Activated naive CD8-positive, alpha-beta T cell treated with anti-CD3 and anti-CD28 coated beads, Interleukin-2, amount 10 ng/mL, durations not matched to agents 7 days and 5 days (primary cell): Measurements from ENCODE around the gene AGXT. TPM values are rescaled to one million over a fixed set of nuclear protein-coding genes. Genes with fewer than 3 reads are reported as not detected.
A peak's percentile ranks its signal among the peaks of the same experiment; 100 is the strongest.

Experiments used
- ATAC-seq: fragments of 150-1000 bp; cut with Tn5 transposase; one replicate; pipeline ENCODE4 v1.10.0; 2021; ENCODE audit warnings: low read depth, moderate library complexity
- POLR2A ChIA-PET: fragments of 350-600 bp; sonication (Branson Sonifier 250); formaldehyde crosslinking; loops from one replicate; lab custom pipeline; 2021; ENCODE audit warnings: antibody characterized with exemption; lab: Charles Lee
- DNase-seq: peaks from one replicate; pipeline ENCODE4 v3.0.0; 2021
- H3K27ac Mint-ChIP-seq: one replicate; pipeline ENCODE4 v1.8.0; 2022; ENCODE audit warnings: mild to moderate bottlenecking, mixed read lengths
- H3K27me3 Mint-ChIP-seq: one replicate; pipeline ENCODE4 v1.8.0; 2022; ENCODE audit warnings: mild to moderate bottlenecking, moderate library complexity, mixed read lengths
- H3K36me3 Mint-ChIP-seq: one replicate; pipeline ENCODE4 v1.8.0; 2021; ENCODE audit warnings: mild to moderate bottlenecking, mixed read lengths
- H3K4me1 Mint-ChIP-seq: one replicate; pipeline ENCODE4 v1.8.0; 2021; ENCODE audit warnings: mixed read lengths
- H3K4me3 Mint-ChIP-seq: one replicate; pipeline ENCODE4 v1.8.0; 2022; ENCODE audit warnings: mild to moderate bottlenecking, moderate library complexity, mixed read lengths
- H3K9me3 Mint-ChIP-seq: one replicate; pipeline ENCODE4 v1.8.0; 2021; ENCODE audit warnings: mixed read lengths
- total RNA-seq, 2 experiments: library from RNA; stranded (reverse); gene quantifications; one replicate each; pipeline ENCODE4 v1.2.3, GENCODE V29; 2021

The AGXT gene
- total RNA-seq, 2 experiments from 2014 or later, result not detected

- POLR2A ChIA-PET, result no interaction called here
- H3K27ac Mint-ChIP-seq, result no peak overlapping the region
- peaks cover 3% of the 10 kb centered on the region for H3K36me3 Mint-ChIP-seq
- H3K4me1 Mint-ChIP-seq, result no peaks in the 10 kb centered on the region
- peaks cover 7% of the 10 kb centered on the region for H3K9me3 Mint-ChIP-seq
- DNase-seq (no peak), ATAC-seq (no peak)
- H3K4me3 Mint-ChIP-seq, result no peak overlapping the region
- H3K27me3 Mint-ChIP-seq, result no peaks in the 10 kb centered on the region
These were observed 17.9 kb upstream of the AGXT start for GRCh38 chr2:240850756-240851077.

GRCh38 chr2:240851078-240851991 is 17.3 kb upstream of the AGXT start:
- DNase-seq (peak; percentile 85), ATAC-seq (peak; percentile 93)
- H3K27me3 Mint-ChIP-seq, result no peaks in the 10 kb centered on the region
- H3K4me1 Mint-ChIP-seq, result no peaks in the 10 kb centered on the region
- peaks cover 7% of the 10 kb centered on the region for H3K9me3 Mint-ChIP-seq
- H3K27ac Mint-ChIP-seq, result no peak overlapping the region
- H3K4me3 Mint-ChIP-seq, result no peak overlapping the region
- POLR2A ChIA-PET, result no interaction called here
- peaks cover 3% of the 10 kb centered on the region for H3K36me3 Mint-ChIP-seq

GRCh38 chr2:240852671-240853314 is 15.8 kb upstream of the AGXT start:
- peaks cover 3% of the 10 kb centered on the region for H3K36me3 Mint-ChIP-seq
- POLR2A ChIA-PET, result no interaction called here
- no peaks in the 10 kb centered on the region for H3K27me3 Mint-ChIP-seq
- no peaks in the 10 kb centered on the region for H3K4me1 Mint-ChIP-seq
- ATAC-seq, result no peak
- peak; percentile 23 for DNase-seq
- H3K4me3 Mint-ChIP-seq, result no peak overlapping the region
- no peak overlapping the region for H3K27ac Mint-ChIP-seq
- peaks cover 5% of the 10 kb centered on the region for H3K9me3 Mint-ChIP-seq

- H3K4me3 Mint-ChIP-seq, result no peak overlapping the region
- DNase-seq, result no peak
- H3K27me3 Mint-ChIP-seq, result no peaks in the 10 kb centered on the region
- no peaks in the 10 kb centered on the region for H3K4me1 Mint-ChIP-seq
- POLR2A ChIA-PET, result no interaction called here
- peaks cover 3% of the 10 kb centered on the region for H3K36me3 Mint-ChIP-seq
- H3K27ac Mint-ChIP-seq, result no peak overlapping the region
- no peak for ATAC-seq
- peaks cover 3% of the 10 kb centered on the region for H3K9me3 Mint-ChIP-seq
These were observed 13.0 kb upstream of the AGXT start for GRCh38 chr2:240855670-240856069.

- Mint-ChIP-seq H3K27me3 (no peaks in the 10 kb centered on the region), H3K4me1 (no peaks in the 10 kb centered on the region), H3K36me3 (peaks cover 3% of the 10 kb centered on the region), H3K27ac (no peak overlapping the region), H3K9me3 (peaks cover 3% of the 10 kb centered on the region), H3K4me3 (no peak overlapping the region)
- DNase-seq (no peak), ATAC-seq (no peak)
- POLR2A ChIA-PET, result no interaction called here
These were observed 12.3 kb upstream of the AGXT start for GRCh38 chr2:240856151-240856980.

- Mint-ChIP-seq H3K9me3 (peaks cover 3% of the 10 kb centered on the region), H3K4me1 (no peaks in the 10 kb centered on the region), H3K27ac (no peak overlapping the region), H3K36me3 (peaks cover 3% of the 10 kb centered on the region), H3K4me3 (no peak overlapping the region), H3K27me3 (no peaks in the 10 kb centered on the region)
- POLR2A ChIA-PET, result no interaction called here
- ATAC-seq, result no peak
- no peak for DNase-seq
These were observed 11.3 kb upstream of the AGXT start for GRCh38 chr2:240857039-240858008.

- H3K4me3 Mint-ChIP-seq, result no peak overlapping the region
- no peaks in the 10 kb centered on the region for H3K4me1 Mint-ChIP-seq
- H3K36me3 Mint-ChIP-seq, result peaks cover 3% of the 10 kb centered on the region
- ATAC-seq (no peak), DNase-seq (no peak)
- peaks cover 3% of the 10 kb centered on the region for H3K9me3 Mint-ChIP-seq
- POLR2A ChIA-PET, result no interaction called here
- peaks cover 2% of the 10 kb centered on the region for H3K27me3 Mint-ChIP-seq
- H3K27ac Mint-ChIP-seq, result no peak overlapping the region
These were observed 10.3 kb upstream of the AGXT start for GRCh38 chr2:240858321-240858720.

GRCh38 chr2:240858871-240859270 is 9.8 kb upstream of the AGXT start:
- Mint-ChIP-seq H3K9me3 (peaks cover 3% of the 10 kb centered on the region), H3K27me3 (peaks cover 7% of the 10 kb centered on the region), H3K4me1 (no peaks in the 10 kb centered on the region), H3K36me3 (peaks cover 3% of the 10 kb centered on the region), H3K27ac (no peak overlapping the region), H3K4me3 (no peak overlapping the region)
- DNase-seq (no peak), ATAC-seq (no peak)
- POLR2A ChIA-PET, result no interaction called here

GRCh38 chr2:240861547-240861946 is 7.1 kb upstream of the AGXT start:
- H3K27me3 Mint-ChIP-seq, result peaks cover 21% of the 10 kb centered on the region
- H3K36me3 Mint-ChIP-seq, result no peaks in the 10 kb centered on the region
- ATAC-seq, result no peak
- no peak for DNase-seq
- no peak overlapping the region for H3K4me3 Mint-ChIP-seq
- H3K27ac Mint-ChIP-seq, result no peak overlapping the region
- POLR2A ChIA-PET, result no interaction called here
- peaks cover 11% of the 10 kb centered on the region for H3K4me1 Mint-ChIP-seq
- no peaks in the 10 kb centered on the region for H3K9me3 Mint-ChIP-seq

GRCh38 chr2:240864475-240864874 is 4.1 kb upstream of the AGXT start:
- Mint-ChIP-seq H3K27me3 (peaks cover 21% of the 10 kb centered on the region), H3K36me3 (no peaks in the 10 kb centered on the region), H3K4me1 (peaks cover 11% of the 10 kb centered on the region), H3K27ac (no peak overlapping the region), H3K9me3 (no peaks in the 10 kb centered on the region), H3K4me3 (no peak overlapping the region)
- ATAC-seq (no peak), DNase-seq (no peak)
- POLR2A ChIA-PET, result no interaction called here

- H3K4me1 Mint-ChIP-seq, result peaks cover 11% of the 10 kb centered on the region
- H3K27ac Mint-ChIP-seq, result no peak overlapping the region
- ATAC-seq (no peak), DNase-seq (no peak)
- POLR2A ChIA-PET, result no interaction called here
- no peaks in the 10 kb centered on the region for H3K36me3 Mint-ChIP-seq
- no peak overlapping the region for H3K4me3 Mint-ChIP-seq
- no peaks in the 10 kb centered on the region for H3K9me3 Mint-ChIP-seq
- peaks cover 21% of the 10 kb centered on the region for H3K27me3 Mint-ChIP-seq
These were observed 3.2 kb upstream of the AGXT start for GRCh38 chr2:240865391-240865790.

- no peak for DNase-seq
- H3K9me3 Mint-ChIP-seq, result no peaks in the 10 kb centered on the region
- no peaks in the 10 kb centered on the region for H3K36me3 Mint-ChIP-seq
- POLR2A ChIA-PET, result no interaction called here
- ATAC-seq, result no peak
- peaks cover 11% of the 10 kb centered on the region for H3K4me1 Mint-ChIP-seq
- H3K4me3 Mint-ChIP-seq, result no peak overlapping the region
- no peak overlapping the region for H3K27ac Mint-ChIP-seq
- H3K27me3 Mint-ChIP-seq, result peaks cover 10% of the 10 kb centered on the region
These were observed 708 bp downstream of the AGXT start for GRCh38 chr2:240869109-240869955.
